Measurements from ENCODE around the gene PDE7B. TPM values are rescaled to one million over a fixed set of nuclear protein-coding genes. Genes with fewer than 3 reads are reported as not detected.

The PDE7B gene
- total and polyA plus RNA-seq, 5 experiments from 2014 or later: 0.12 to 0.49 (median 0.39) TPM

GRCh38 chr6:136085370-136086115 is 234.0 kb downstream of the PDE7B start:
- POLR2A ChIA-PET: no interaction called here
- DNase-seq (no peak), ATAC-seq (no peak)
- Mint-ChIP-seq H3K4me3 (no peak overlapping the region), H3K36me3 (no peaks in the 10 kb centered on the region), H3K27me3 (peaks cover 0 to 2% (median 0%) of the 10 kb centered on the region in 5 donors), H3K27ac (no peak overlapping the region), H3K4me1 (no peaks in the 10 kb centered on the region), H3K9me3 (no peaks in the 10 kb centered on the region)

- H3K27ac Mint-ChIP-seq: no peak overlapping the region
- H3K4me1 Mint-ChIP-seq: no peaks in the 10 kb centered on the region
- no peaks in the 10 kb centered on the region for H3K36me3 Mint-ChIP-seq
- ATAC-seq: no peak
- POLR2A ChIA-PET: no interaction called here
- H3K9me3 Mint-ChIP-seq: no peaks in the 10 kb centered on the region
- H3K4me3 Mint-ChIP-seq: no peak overlapping the region
- DNase-seq: no peak
- peaks cover 0 to 2% (median 0%) of the 10 kb centered on the region in 5 donors for H3K27me3 Mint-ChIP-seq
Measured at GRCh38 chr6:136086686-136087085, 235.2 kb downstream of the PDE7B start.

- no peak for DNase-seq
- H3K36me3 Mint-ChIP-seq: peaks cover 0 to under 1% (median 0%) of the 10 kb centered on the region in 3 donors
- no peaks in the 10 kb centered on the region for H3K4me1 Mint-ChIP-seq
- peaks cover 0 to 2% (median 0%) of the 10 kb centered on the region in 5 donors for H3K27me3 Mint-ChIP-seq
- no peak overlapping the region for H3K27ac Mint-ChIP-seq
- POLR2A ChIA-PET: no interaction called here
- H3K9me3 Mint-ChIP-seq: no peaks in the 10 kb centered on the region
- no peak for ATAC-seq
- no peak overlapping the region for H3K4me3 Mint-ChIP-seq
Measured at GRCh38 chr6:136087986-136088385, 236.5 kb downstream of the PDE7B start.

GRCh38 chr6:136088693-136089092 is 237.2 kb downstream of the PDE7B start:
- ATAC-seq (no peak), DNase-seq (no peak)
- peaks cover 0 to 4% (median 0%) of the 10 kb centered on the region in 9 donors for H3K9me3 Mint-ChIP-seq
- H3K27ac Mint-ChIP-seq: no peak overlapping the region
- peaks cover 0 to 3% (median 0%) of the 10 kb centered on the region in 3 donors for H3K36me3 Mint-ChIP-seq
- no peak overlapping the region for H3K4me3 Mint-ChIP-seq
- no peaks in the 10 kb centered on the region for H3K4me1 Mint-ChIP-seq
- peaks cover 0 to 2% (median 0%) of the 10 kb centered on the region in 5 donors for H3K27me3 Mint-ChIP-seq
- POLR2A ChIA-PET: no interaction called here

- Mint-ChIP-seq H3K4me3 (no peak overlapping the region), H3K27me3 (no peaks in the 10 kb centered on the region), H3K4me1 (no peaks in the 10 kb centered on the region), H3K36me3 (peaks cover 0 to 8% (median 3%) of the 10 kb centered on the region in 3 donors), H3K9me3 (peaks cover 0 to 14% (median 5%) of the 10 kb centered on the region in 9 donors), H3K27ac (no peak overlapping the region)
- DNase-seq (no peak), ATAC-seq (no peak)
- POLR2A ChIA-PET: no interaction called here
Measured at GRCh38 chr6:136089876-136090275, 238.4 kb downstream of the PDE7B start.

GRCh38 chr6:136090929-136091328 is 239.4 kb downstream of the PDE7B start:
- no peaks in the 10 kb centered on the region for H3K27me3 Mint-ChIP-seq
- no peak overlapping the region for H3K4me3 Mint-ChIP-seq
- H3K4me1 Mint-ChIP-seq: no peaks in the 10 kb centered on the region
- peaks cover 0 to 8% (median 3%) of the 10 kb centered on the region in 3 donors for H3K36me3 Mint-ChIP-seq
- peaks cover 0 to 14% (median 5%) of the 10 kb centered on the region in 9 donors for H3K9me3 Mint-ChIP-seq
- no peak overlapping the region for H3K27ac Mint-ChIP-seq
- DNase-seq (no peak), ATAC-seq (no peak)
- POLR2A ChIA-PET: no interaction called here

- POLR2A ChIA-PET: no interaction called here
- Mint-ChIP-seq H3K9me3 (peaks cover 0 to 14% (median 7%) of the 10 kb centered on the region in 9 donors), H3K36me3 (peaks cover 0 to 8% (median 3%) of the 10 kb centered on the region in 3 donors), H3K27me3 (no peaks in the 10 kb centered on the region), H3K4me3 (no peak overlapping the region), H3K4me1 (no peaks in the 10 kb centered on the region), H3K27ac (no peak overlapping the region)
- no peak for ATAC-seq
- DNase-seq: no peak
Measured at GRCh38 chr6:136092897-136093296, 241.4 kb downstream of the PDE7B start.

GRCh38 chr6:136093835-136094234 is 242.3 kb downstream of the PDE7B start:
- Mint-ChIP-seq H3K27me3 (no peaks in the 10 kb centered on the region), H3K4me1 (no peaks in the 10 kb centered on the region), H3K27ac (no peak overlapping the region), H3K4me3 (no peak overlapping the region), H3K36me3 (peaks cover 0 to 8% (median 3%) of the 10 kb centered on the region in 3 donors), H3K9me3 (peaks cover 0 to 14% (median 7%) of the 10 kb centered on the region in 9 donors)
- POLR2A ChIA-PET: no interaction called here
- ATAC-seq: no peak
- DNase-seq: no peak

GRCh38 chr6:136094812-136095211 is 243.3 kb downstream of the PDE7B start:
- ATAC-seq: no peak
- Mint-ChIP-seq H3K9me3 (peaks cover 0 to 14% (median 7%) of the 10 kb centered on the region in 9 donors), H3K27ac (no peak overlapping the region), H3K36me3 (peaks cover 0 to 8% (median 3%) of the 10 kb centered on the region in 3 donors), H3K27me3 (no peaks in the 10 kb centered on the region), H3K4me1 (no peaks in the 10 kb centered on the region), H3K4me3 (no peak overlapping the region)
- POLR2A ChIA-PET: no interaction called here
- DNase-seq: no peak

- DNase-seq: no peak
- POLR2A ChIA-PET: no interaction called here
- no peaks in the 10 kb centered on the region for H3K4me1 Mint-ChIP-seq
- no peak for ATAC-seq
- no peaks in the 10 kb centered on the region for H3K27me3 Mint-ChIP-seq
- peaks cover 0 to 14% (median 9%) of the 10 kb centered on the region in 9 donors for H3K9me3 Mint-ChIP-seq
- peaks cover 0 to 8% (median 3%) of the 10 kb centered on the region in 3 donors for H3K36me3 Mint-ChIP-seq
- H3K4me3 Mint-ChIP-seq: no peak overlapping the region
- no peak overlapping the region for H3K27ac Mint-ChIP-seq
Measured at GRCh38 chr6:136095986-136096385, 244.5 kb downstream of the PDE7B start.

- H3K4me1 Mint-ChIP-seq: no peaks in the 10 kb centered on the region
- H3K27me3 Mint-ChIP-seq: peaks cover 0 to 10% (median 3%) of the 10 kb centered on the region in 5 donors
- peaks cover 0 to 2% (median 0%) of the 10 kb centered on the region in 9 donors for H3K9me3 Mint-ChIP-seq
- no peak overlapping the region for H3K4me3 Mint-ChIP-seq
- POLR2A ChIA-PET: no interaction called here
- ATAC-seq: no peak
- no peaks in the 10 kb centered on the region for H3K36me3 Mint-ChIP-seq
- H3K27ac Mint-ChIP-seq: peak overlapping the region in 1 of 10 donors; percentile 10
- DNase-seq: no peak
Measured at GRCh38 chr6:136102991-136103688, 251.6 kb downstream of the PDE7B start.

GRCh38 chr6:136103763-136104311 is 252.3 kb downstream of the PDE7B start:
- Mint-ChIP-seq H3K4me3 (no peak overlapping the region), H3K27ac (no peak overlapping the region), H3K36me3 (no peaks in the 10 kb centered on the region), H3K4me1 (no peaks in the 10 kb centered on the region), H3K27me3 (peaks cover 0 to 10% (median 3%) of the 10 kb centered on the region in 5 donors), H3K9me3 (peaks cover 0 to 2% (median 0%) of the 10 kb centered on the region in 9 donors)
- DNase-seq: no peak
- POLR2A ChIA-PET: no interaction called here
- no peak for ATAC-seq

GRCh38 chr6:136104556-136104955 is 253.1 kb downstream of the PDE7B start:
- no peak overlapping the region for H3K27ac Mint-ChIP-seq
- peaks cover 0 to 2% (median 0%) of the 10 kb centered on the region in 9 donors for H3K9me3 Mint-ChIP-seq
- ATAC-seq (no peak), DNase-seq (no peak)
- H3K36me3 Mint-ChIP-seq: no peaks in the 10 kb centered on the region
- H3K4me3 Mint-ChIP-seq: no peak overlapping the region
- POLR2A ChIA-PET: no interaction called here
- peaks cover 0 to 10% (median 3%) of the 10 kb centered on the region in 5 donors for H3K27me3 Mint-ChIP-seq
- no peaks in the 10 kb centered on the region for H3K4me1 Mint-ChIP-seq

All from naive thymus-derived CD8-positive, alpha-beta T cell (primary cell).